ENCODE results near the gene IPCEF1. TPM values are rescaled to one million over a fixed set of nuclear protein-coding genes. Genes with fewer than 3 reads are reported as not detected.

The IPCEF1 gene
- total RNA-seq, 1 experiment from 2014 or later: 0.48 TPM

GRCh38 chr6:154352898-154353585, 3.6 kb downstream of the IPCEF1 start:
- no peaks in the 10 kb centered on the region for H3K9me3 ChIP-seq (ENCODE audit: control insufficient read depth, low read depth, low read length)
- H3K23ac ChIP-seq (ENCODE audit: insufficient read length, low read depth, low read length): no peak overlapping the region
- no peaks in the 10 kb centered on the region for H3K79me2 ChIP-seq (ENCODE audit: insufficient read depth, low read length)
- no peak overlapping the region for H2AK5ac ChIP-seq (ENCODE audit: insufficient read length, low read length)
- no peak overlapping the region for H3K27ac ChIP-seq (ENCODE audit: insufficient read length, low read depth, low read length)
- no peak overlapping the region for H3K9ac ChIP-seq (ENCODE audit: extremely low read depth, insufficient read length, low read length)
- H3K4me3 Mint-ChIP-seq: no peak overlapping the region
- H3K18ac ChIP-seq (ENCODE audit: insufficient read length, low read depth, low read length): no peak overlapping the region
- no peaks in the 10 kb centered on the region for H3K23me2 ChIP-seq (ENCODE audit: insufficient read length, low read depth, low read length, poor library complexity, severe bottlenecking)
- no peaks in the 10 kb centered on the region for H3K27me3 ChIP-seq (ENCODE audit: insufficient read depth, low read length)
- no peak overlapping the region for H2BK20ac ChIP-seq (ENCODE audit: low read depth, low read length, poor library complexity, severe bottlenecking)
- H4K20me1 ChIP-seq (ENCODE audit: control insufficient read depth, insufficient read depth, insufficient read length): no peaks in the 10 kb centered on the region
- no peak overlapping the region for H3K56ac ChIP-seq (ENCODE audit: insufficient read length, low read depth, low read length)
- no peak overlapping the region for H3T11ph ChIP-seq (ENCODE audit: low read length)
- no peak overlapping the region for H3K4me2 ChIP-seq (ENCODE audit: insufficient read depth, insufficient read length, low read length)
- H2BK120ac ChIP-seq (ENCODE audit: low read depth, low read length, poor library complexity, severe bottlenecking): no peak overlapping the region
- no peak overlapping the region for H4K8ac ChIP-seq (replicated peaks; ENCODE audit: insufficient read length, low read depth, low read length)
- DNase-seq: no peak
- no peaks in the 10 kb centered on the region; a peak in 1 of 5 replicates for H3K9me3 Mint-ChIP-seq
- H3K27me3 Mint-ChIP-seq (ENCODE audit: low read depth): no peaks in the 10 kb centered on the region
- no peaks in the 10 kb centered on the region for H3K4me1 Mint-ChIP-seq
- no peak overlapping the region for H2BK12ac ChIP-seq (ENCODE audit: insufficient read length, low read depth, low read length)
- H2BK15ac ChIP-seq (ENCODE audit: low read depth, low read length): no peak overlapping the region
- no peak for TF ChIP-seq CTCF (conservative IDR thresholded peaks at IDR 0.05)
- no peak overlapping the region for H3K27ac Mint-ChIP-seq
- no peak overlapping the region for H2BK5ac ChIP-seq (ENCODE audit: insufficient read length, low read length)
- H2AFZ ChIP-seq (ENCODE audit: low read length): no peak overlapping the region
- no peak overlapping the region for H4K91ac ChIP-seq (ENCODE audit: insufficient read length, low read depth, low read length)
- H3K36me3 Mint-ChIP-seq (ENCODE audit: insufficient read depth in 1 of 3, low read depth in 3 of 3): no peaks in the 10 kb centered on the region; a peak in 1 of 7 replicates
- H4K5ac ChIP-seq (ENCODE audit: insufficient read length, low read depth, low read length): no peak overlapping the region
- WGBS (ENCODE audit: extremely low coverage, insufficient read length, low lambda C conversion rate): no CpG with 5 or more reads among the region's 15 CpGs
- no peak overlapping the region for H3K4ac ChIP-seq (ENCODE audit: low read depth, low read length)
- no peak overlapping the region for H3K14ac ChIP-seq (ENCODE audit: insufficient read depth, low read length)
- H3K79me1 ChIP-seq (ENCODE audit: insufficient read depth, low read depth, low read length, poor library complexity, severe bottlenecking): no peaks in the 10 kb centered on the region
- H3K4me1 ChIP-seq (ENCODE audit: insufficient read depth, low read length): no peaks in the 10 kb centered on the region

All from H9 (cell line).